H1 (cell line): ENCODE measurements around the gene SLX4IP. TPM values are rescaled to one million over a fixed set of nuclear protein-coding genes. Genes with fewer than 3 reads are reported as not detected.

Experiments used
- CTCF ChIA-PET: fragments of 300-600 bp; sonication (Branson Sonifier 250); formaldehyde crosslinking; loops from one replicate; lab custom pipeline; 2021; ENCODE audit not compliant: partially characterized antibody; lab: Charles Lee
- POLR2A ChIA-PET: fragments of 300-600 bp; sonication (Branson Sonifier 250); formaldehyde crosslinking; loops from one replicate; lab custom pipeline; 2021; ENCODE audit warnings: inconsistent platforms; ENCODE audit not compliant: partially characterized antibody; lab: Charles Lee
- DNase-seq, 2 experiments: peaks; one replicate each; pipeline versions ENCODE4 v3.0.0 to v3.0.0-alpha.2; 2010 to 2022; ENCODE audit warnings: low spot score in 2 of 2, low read depth in 1 of 2, mixed read lengths in 1 of 2
- FAIRE-seq: peaks from 2 replicates; lab custom pipeline; 2011; peaks lifted over from hg19 to GRCh38; lab: Jason Lieb, UNC
- H2AFZ ChIP-seq: 2 replicates; pipeline ENCODE4 v1.8.1; 2012; ENCODE audit warnings: low read length, inconsistent platforms
- H2AK5ac ChIP-seq: 2 replicates; pipeline ENCODE4 v1.6.1; 2013; ENCODE audit warnings: low read depth, low read length
- H2BK120ac ChIP-seq: replicated peaks from 2 replicates; pipeline ENCODE3; 2013; ENCODE audit warnings: low read depth, low read length, inconsistent platforms
- H2BK12ac ChIP-seq: 2 replicates; pipeline ENCODE4 v1.6.1; 2013; ENCODE audit warnings: low read depth, low read length
- H2BK15ac ChIP-seq: 2 replicates; pipeline ENCODE4 v1.6.1; 2013; ENCODE audit warnings: low read length
- H2BK20ac ChIP-seq: 2 replicates; pipeline ENCODE4 v1.6.1; 2013; ENCODE audit warnings: low read length
- H2BK5ac ChIP-seq: 2 replicates; pipeline ENCODE4 v1.6.1; 2013; ENCODE audit warnings: low read depth, low read length
- H3K14ac ChIP-seq: 2 replicates; pipeline ENCODE4 v1.6.1; 2013; ENCODE audit warnings: inconsistent platforms; ENCODE audit not compliant: insufficient read length
- H3K18ac ChIP-seq: 2 replicates; pipeline ENCODE4 v1.6.1; 2013; ENCODE audit warnings: low read length; ENCODE audit errors: extremely low read depth
- H3K23ac ChIP-seq: 2 replicates; pipeline ENCODE4 v1.6.1; 2013; ENCODE audit warnings: inconsistent platforms; ENCODE audit not compliant: insufficient read length
- H3K23me2 ChIP-seq: 2 replicates; pipeline ENCODE4 v1.6.1; 2013; ENCODE audit warnings: low read depth, low read length
- H3K27ac ChIP-seq: 2 replicates; pipeline ENCODE4 v1.6.1; 2011; ENCODE audit warnings: low read depth, low read length, inconsistent platforms
- H3K27me3 ChIP-seq, 4 experiments: replicated peaks in 1 of 4; 1 replicate in 1 of 4; 2 replicates in 3 of 4; pipeline versions ENCODE4 v1.6.1 to v1.8.1; 2011 to 2013; ENCODE audit warnings: low read length in 3 of 4, mild to moderate bottlenecking in 3 of 4, inconsistent platforms in 2 of 4, mixed read lengths in 2 of 4, moderate library complexity in 1 of 4; ENCODE audit not compliant: control insufficient read depth in 3 of 4, insufficient read depth in 3 of 4; ENCODE audit errors: extremely low read depth in 1 of 4
- H3K36me3 ChIP-seq, 4 experiments: 2 replicates each; pipeline versions ENCODE4 v1.6.1 to v1.8.1; 2011 to 2013; ENCODE audit warnings: mild to moderate bottlenecking in 4 of 4, low read length in 3 of 4, moderate library complexity in 2 of 4, control low read depth in 1 of 4, inconsistent platforms in 1 of 4; ENCODE audit not compliant: insufficient read depth in 4 of 4, control insufficient read depth in 2 of 4
- H3K4ac ChIP-seq: replicated peaks from 2 replicates; pipeline ENCODE3; 2013; ENCODE audit warnings: low read length, low read depth, mixed read lengths, inconsistent platforms; ENCODE audit not compliant: insufficient read length
- H3K4me1 ChIP-seq, 4 experiments: replicated peaks in 1 of 4; 1 replicate in 1 of 4; 2 replicates in 3 of 4; pipeline versions ENCODE4 v1.6.1 to v1.8.1; 2011 to 2013; ENCODE audit warnings: low read length in 3 of 4, inconsistent platforms in 2 of 4, mixed read lengths in 1 of 4; ENCODE audit not compliant: insufficient read depth in 4 of 4, control insufficient read depth in 3 of 4
- H3K4me2 ChIP-seq, 2 experiments: 2 replicates each; pipeline versions ENCODE4 v1.6.1 to v1.8.1; 2011 to 2013; ENCODE audit warnings: low read depth in 2 of 2, low read length in 2 of 2, control low read depth in 1 of 2, inconsistent platforms in 1 of 2, mild to moderate bottlenecking in 1 of 2; ENCODE audit not compliant: insufficient read depth in 1 of 2
- H3K4me3 ChIP-seq, 4 experiments: fragments of 200-600, 300-600 bp in 1 of 4; sonication (generic), shearing (Covaris generic), sonication (Bioruptor Twin) in 1 of 4; 2 replicates each; pipeline versions ENCODE4 v1.5.1 to v1.8.1; 2011 to 2016; ENCODE audit warnings: low read length in 4 of 4, low read depth in 3 of 4, control low read depth in 2 of 4, inconsistent platforms in 2 of 4, mild to moderate bottlenecking in 2 of 4, mixed read lengths in 1 of 4, moderate library complexity in 1 of 4; ENCODE audit not compliant: insufficient read depth in 2 of 4; ENCODE audit errors: extremely low read depth in 1 of 4
- H3K56ac ChIP-seq: replicated peaks from 2 replicates; pipeline ENCODE3; 2013; ENCODE audit warnings: low read depth, mild to moderate bottlenecking, mixed read lengths, low read length, inconsistent platforms; ENCODE audit not compliant: insufficient read length
- H3K79me1 ChIP-seq: 2 replicates; pipeline ENCODE4 v1.6.1; 2013; ENCODE audit warnings: low read depth, low read length, control low read depth
- H3K79me2 ChIP-seq, 2 experiments: 2 replicates each; pipeline versions ENCODE4 v1.6.1 to v1.8.1; 2012 to 2013; ENCODE audit warnings: low read length in 2 of 2, mild to moderate bottlenecking in 2 of 2, inconsistent platforms in 1 of 2; ENCODE audit not compliant: insufficient read depth in 2 of 2, control insufficient read depth in 1 of 2
- H3K9ac ChIP-seq, 4 experiments: replicated peaks in 1 of 4; 1 replicate in 1 of 4; 2 replicates in 3 of 4; pipeline versions ENCODE4 v1.6.1 to v1.8.1; 2011 to 2013; ENCODE audit warnings: low read depth in 3 of 4, low read length in 3 of 4, control low read depth in 2 of 4, mild to moderate bottlenecking in 2 of 4, moderate library complexity in 2 of 4, inconsistent platforms in 1 of 4; ENCODE audit errors: extremely low read depth in 1 of 4
- H3K9me3 ChIP-seq, 2 experiments: 2 replicates each; pipeline versions ENCODE4 v1.6.1 to v1.8.1; 2012 to 2013; ENCODE audit warnings: mild to moderate bottlenecking in 2 of 2, moderate library complexity in 2 of 2, control low read depth in 1 of 2, inconsistent platforms in 1 of 2, low read depth in 1 of 2, low read length in 1 of 2, mixed read lengths in 1 of 2; ENCODE audit not compliant: insufficient read depth in 2 of 2
- H4K20me1 ChIP-seq, 2 experiments: replicated peaks in 1 of 2; 2 replicates each; pipeline versions ENCODE3 to v1.8.1; 2011 to 2013; ENCODE audit warnings: inconsistent platforms in 2 of 2, low read length in 2 of 2, mild to moderate bottlenecking in 1 of 2; ENCODE audit not compliant: insufficient read depth in 2 of 2, control insufficient read depth in 1 of 2
- H4K5ac ChIP-seq: 2 replicates; pipeline ENCODE4 v1.6.1; 2013; ENCODE audit warnings: low read length, low read depth, mixed read lengths, inconsistent platforms; ENCODE audit not compliant: insufficient read length
- H4K8ac ChIP-seq: 2 replicates; pipeline ENCODE4 v1.8.0; 2013; ENCODE audit warnings: mild to moderate bottlenecking, moderate library complexity, low read length, inconsistent platforms; ENCODE audit not compliant: insufficient read depth; ENCODE audit errors: extremely low read depth
- H4K91ac ChIP-seq: replicated peaks from 2 replicates; pipeline ENCODE3; 2013; ENCODE audit warnings: low read length, mixed read lengths, inconsistent platforms; ENCODE audit not compliant: insufficient read length
- CBX8 ChIP-seq: fragments of 300-800, 300-1000 bp; sonication (generic); IDR thresholded peaks from 2 replicates; pipeline ENCODE4 v1.7.1; 2016; ENCODE audit warnings: low read depth, low read length, borderline replicate concordance
- CEBPB ChIP-seq: IDR thresholded peaks from 2 replicates; pipeline ENCODE4 v1.6.1; 2012; ENCODE audit warnings: low read depth, low read length
- CHD1 ChIP-seq: IDR thresholded peaks from 2 replicates; pipeline ENCODE4 v1.6.1; 2012; ENCODE audit warnings: low read depth, low read length, improper control_type of control experiment
- EZH2 ChIP-seq: fragments of 200-600 bp; sonication (generic); IDR thresholded peaks from 2 replicates; pipeline ENCODE4 v1.7.1; 2012; ENCODE audit warnings: low read depth, mild to moderate bottlenecking, moderate library complexity, low read length, inconsistent platforms; ENCODE audit not compliant: severe bottlenecking
- HDAC6 ChIP-seq: IDR thresholded peaks from one replicate; pipeline ENCODE4 v1.7.1; 2012; ENCODE audit warnings: low read depth, mild to moderate bottlenecking, inconsistent platforms, low read length, moderate library complexity
- JUND ChIP-seq: IDR thresholded peaks from 2 replicates; pipeline ENCODE4 v1.6.1; 2011; ENCODE audit warnings: mild to moderate bottlenecking, improper control_type of control experiment, low read length
- KDM1A ChIP-seq: fragments of 200-600, 300-600 bp; sonication (generic); IDR thresholded peaks from 2 replicates; pipeline ENCODE4 v1.7.1; 2016; ENCODE audit warnings: mild to moderate bottlenecking, low read length, borderline replicate concordance
- KDM4A ChIP-seq: IDR thresholded peaks from one replicate; pipeline ENCODE4 v1.7.1; 2012; ENCODE audit warnings: low read depth, mild to moderate bottlenecking, moderate library complexity, low read length, inconsistent platforms; ENCODE audit not compliant: severe bottlenecking
- NRF1 ChIP-seq: IDR thresholded peaks from 2 replicates; pipeline ENCODE4 v1.6.1; 2011; ENCODE audit warnings: mild to moderate bottlenecking, low read depth, low read length, improper control_type of control experiment
- PHF8 ChIP-seq: fragments of 200-600 bp; sonication (generic); conservative IDR thresholded peaks from 2 replicates; pipeline ENCODE4 v1.7.1; 2012; ENCODE audit warnings: low read depth, mild to moderate bottlenecking, inconsistent platforms, low read length, moderate library complexity
- POLR2A ChIP-seq, 2 experiments: IDR thresholded peaks; 1 replicate in 1 of 2; 2 replicates in 1 of 2; pipeline ENCODE4 v1.6.1; 2011; ENCODE audit warnings: low read depth in 2 of 2, low read length in 2 of 2, mild to moderate bottlenecking in 2 of 2; ENCODE audit errors: control extremely low read depth in 1 of 2
- RBBP5 ChIP-seq: IDR thresholded peaks from 2 replicates; pipeline ENCODE4 v1.7.1; 2012; ENCODE audit warnings: low read depth, mild to moderate bottlenecking, inconsistent platforms, low read length, moderate library complexity, borderline replicate concordance
- SIX5 ChIP-seq: IDR thresholded peaks from 2 replicates; pipeline ENCODE4 v1.6.1; 2011; ENCODE audit warnings: mild to moderate bottlenecking, low read depth, low read length
- SP1 ChIP-seq: IDR thresholded peaks from 2 replicates; pipeline ENCODE4 v1.6.1; 2011; ENCODE audit warnings: low read depth, low read length
- TAF7 ChIP-seq: optimal IDR thresholded peaks from 2 replicates; pipeline ENCODE3; 2011; ENCODE audit warnings: low read depth, mild to moderate bottlenecking, inconsistent platforms, low read length, moderate library complexity, borderline replicate concordance
- YY1 ChIP-seq: IDR thresholded peaks from 2 replicates; pipeline ENCODE4 v1.6.1; 2011; ENCODE audit warnings: low read depth, mild to moderate bottlenecking, low read length
- WGBS, 2 experiments: shearing (Covaris generic) in 1 of 2; methylation state at CpG; one replicate each; pipeline versions ENCODE4 v1.1.6 to v1.1.7; 2013 to 2015; ENCODE audit warnings: low lambda C conversion rate in 2 of 2, mixed read lengths in 2 of 2, inconsistent platforms in 1 of 2, low coverage in 1 of 2, missing lambda C conversion rate in 1 of 2; ENCODE audit not compliant: insufficient replicate concordance in 2 of 2, insufficient coverage in 1 of 2, insufficient read length in 1 of 2; ENCODE audit errors: extremely low coverage in 1 of 2, missing lambda C conversion rate in 1 of 2; 5-methylcytosine and 5-hydroxymethylcytosine counted together
- polyA plus RNA-seq, 7 experiments: library from polyadenylated mRNA; depleted of rRNA in 3 of 7; stranded (reverse) in 5 of 7; unstranded in 2 of 7; fragments of >200 nt in 5 of 7; fragments of 200-250 nt in 2 of 7; gene quantifications; 1 replicate in 5 of 7; 2 replicates in 1 of 7; 4 replicates in 1 of 7; pipeline versions ENCODE4 v1.2.1 to v1.2.3, GENCODE V29; 2011 to 2013; ENCODE audit warnings: missing spikeins in 2 of 7, mixed read lengths in 2 of 7
- total RNA-seq: library from RNA; stranded (reverse); fragmentation: NEBNext Ultra II Directional; extraction: Animal tissue kit (Norgen Biotek cat#: 25700); gene quantifications from 2 replicates; pipeline ENCODE4 v1.2.1, GENCODE V29; 2021

SLX4IP gene
- total and polyA plus RNA-seq, 2 of the 8 experiments (the other 6 are each of a cell fraction or from before 2014, with no cell fraction given): 2.4 to 8.7 TPM

DNA sequence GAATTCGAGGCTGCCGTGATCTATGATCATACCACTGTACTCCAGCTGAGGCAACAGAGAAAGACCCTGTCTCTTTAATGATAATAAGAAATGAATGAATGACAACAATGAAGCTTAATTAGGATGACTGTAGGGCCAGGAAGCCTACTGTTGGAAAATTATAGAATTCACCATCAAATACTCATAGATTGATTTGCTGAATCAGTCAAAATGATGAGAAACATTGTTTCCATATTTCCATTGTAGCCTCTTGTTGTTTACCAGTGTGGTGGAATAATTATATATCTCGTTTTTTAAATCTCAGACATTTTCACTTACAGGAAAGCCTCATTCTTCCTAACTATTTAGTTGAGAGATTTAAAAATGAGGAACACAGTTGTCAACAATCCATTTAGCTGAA, 142.5 kb downstream of the SLX4IP start:
- H3K56ac ChIP-seq: no peak overlapping the region
- no peak overlapping the region for H4K5ac ChIP-seq
- H4K20me1 ChIP-seq: no peaks in the 10 kb centered on the region
- H3K27ac ChIP-seq: no peak overlapping the region
- peaks cover 0 to 4% (median 0%) of the 10 kb centered on the region in 4 experiments; a peak in 2 of 7 replicates for H3K4me1 ChIP-seq
- H4K91ac ChIP-seq: no peak overlapping the region
- FAIRE-seq (no peak), DNase-seq (no peak)
- H3K14ac ChIP-seq: no peak overlapping the region
- no peaks in the 10 kb centered on the region for H3K27me3 ChIP-seq
- H3K4ac ChIP-seq: no peak overlapping the region
- no peak overlapping the region for H3K9ac ChIP-seq
- no peaks in the 10 kb centered on the region for H3K79me1 ChIP-seq
- no peak overlapping the region for H3K18ac ChIP-seq
- 94% methylated on average over 3 of the region's 3 CpGs; no CpG with 5 or more reads in 1 of the 2 experiments for WGBS, 2 experiments
- no peak overlapping the region for H2AK5ac ChIP-seq
- ChIA-PET CTCF (no interaction called here), POLR2A (no interaction called here)
- H3K79me2 ChIP-seq: no peaks in the 10 kb centered on the region
- no peak overlapping the region for H3K4me2 ChIP-seq
- no peak overlapping the region for H3K4me3 ChIP-seq
- no peak overlapping the region for H2BK20ac ChIP-seq
- no peak overlapping the region for H2BK12ac ChIP-seq
- H3K23ac ChIP-seq: no peak overlapping the region
- no peaks in the 10 kb centered on the region for H3K9me3 ChIP-seq
- TF ChIP-seq RBBP5 (no peak), KDM4A (no peak), EZH2 (no peak), YY1 (no peak), HDAC6 (no peak), TAF7 (no peak), KDM1A (no peak), SIX5 (no peak), CEBPB (no peak), CHD1 (no peak), NRF1 (no peak), PHF8 (no peak), JUND (no peak), CBX8 (no peak), POLR2A (IDR thresholded peaks at IDR 0.05; ENCODE audit: control extremely low read depth in 1 of 2, low read depth in 2 of 2, low read length in 2 of 2) (no peak), SP1 (no peak)
- no peak overlapping the region for H4K8ac ChIP-seq
- H2AFZ ChIP-seq: no peak overlapping the region
- no peak overlapping the region for H2BK15ac ChIP-seq
- H2BK120ac ChIP-seq: no peak overlapping the region
- no peaks in the 10 kb centered on the region for H3K36me3 ChIP-seq
- no peaks in the 10 kb centered on the region for H3K23me2 ChIP-seq
- no peak overlapping the region for H2BK5ac ChIP-seq
